ENCODE measurements around the gene TSPAN10. TPM values are rescaled to one million over a fixed set of nuclear protein-coding genes. Genes with fewer than 3 reads are reported as not detected.

Gene TSPAN10
- total RNA-seq, 2 donors from 2014 or later = 1.3 to 1.8 TPM

- no peak overlapping the region for H3K4me3 Mint-ChIP-seq
- Histone ChIP-seq H3K9ac (ENCODE audit: extremely low read depth, low read length, poor library complexity, severe bottlenecking) (no peak overlapping the region), H3K36me3 (ENCODE audit: control insufficient read depth, insufficient read depth, low read length) (peaks cover 62% of the 10 kb centered on the region), H3K9me3 (ENCODE audit: control insufficient read depth, low read length) (no peaks in the 10 kb centered on the region), H3K27me3 (ENCODE audit: control insufficient read depth, insufficient read depth, low read length, poor library complexity, severe bottlenecking) (no peaks in the 10 kb centered on the region), H3K27ac (ENCODE audit: low read depth, low read length) (no peak overlapping the region), H3K4me1 (ENCODE audit: control insufficient read depth, insufficient read depth, low read length) (no peaks in the 10 kb centered on the region), H3K4me3 (ENCODE audit: low read length) (no peak overlapping the region)
- 97% methylated on average over 32 to 40 of the region's 40 CpGs for WGBS, 2 experiments (ENCODE audit: insufficient coverage in 1 of 2, insufficient read length in 1 of 2)
- no peaks in the 10 kb centered on the region for H3K27me3 Mint-ChIP-seq (ENCODE audit: insufficient read depth)
- no peak overlapping the region for H3K27ac Mint-ChIP-seq
- DNase-seq = no peak
- peaks cover 54% of the 10 kb centered on the region for H3K36me3 Mint-ChIP-seq (ENCODE audit: low read depth)
- no peak for TF ChIP-seq CTCF (conservative IDR thresholded peaks at IDR 0.05)
- H3K9me3 Mint-ChIP-seq = no peaks in the 10 kb centered on the region
- no peaks in the 10 kb centered on the region for H3K4me1 Mint-ChIP-seq
Measured at GRCh38 chr17:81696218-81696941, 59.4 kb downstream of the TSPAN10 start.

GRCh38 chr17:81697261-81698044 lies 60.5 kb downstream of the TSPAN10 start:
- H3K9me3 ChIP-seq (ENCODE audit: control insufficient read depth, low read length) = no peaks in the 10 kb centered on the region
- Mint-ChIP-seq H3K27ac (peak overlapping the region; percentile 54), H3K36me3 (ENCODE audit: low read depth) (peaks cover 51% of the 10 kb centered on the region), H3K27me3 (ENCODE audit: insufficient read depth) (no peaks in the 10 kb centered on the region), H3K4me3 (no peak overlapping the region), H3K9me3 (no peaks in the 10 kb centered on the region), H3K4me1 (peaks cover 7% of the 10 kb centered on the region)
- DNase-seq = no peak
- H3K9ac ChIP-seq (ENCODE audit: extremely low read depth, low read length, poor library complexity, severe bottlenecking) = no peak overlapping the region
- no peaks in the 10 kb centered on the region for H3K27me3 ChIP-seq (ENCODE audit: control insufficient read depth, insufficient read depth, low read length, poor library complexity, severe bottlenecking)
- no peaks in the 10 kb centered on the region for H3K4me1 ChIP-seq (ENCODE audit: control insufficient read depth, insufficient read depth, low read length)
- H3K27ac ChIP-seq (ENCODE audit: low read depth, low read length) = no peak overlapping the region
- no peak for TF ChIP-seq CTCF (conservative IDR thresholded peaks at IDR 0.05)
- 93 to 95% methylated on average over 22 to 25 of the region's 25 CpGs for WGBS, 2 experiments (ENCODE audit: insufficient coverage in 1 of 2, insufficient read length in 1 of 2)
- no peak overlapping the region for H3K4me3 ChIP-seq (ENCODE audit: low read length)
- H3K36me3 ChIP-seq (ENCODE audit: control insufficient read depth, insufficient read depth, low read length) = peaks cover 59% of the 10 kb centered on the region

Small RNA genes lying within 50 kb of the gene (microRNA-seq; reads per million reads assigned to microRNA genes)
- not detected for gene MIR6786 (ENCODE audit: borderline microRNAs expressed)

Other genes with a start within 250 kb of the TSPAN10 start
- gene BAHCC1, start 241.7 kb upstream of the TSPAN10 start, total RNA-seq = 10 to 100 TPM; 63.9 to 78.1 TPM
- 1,000 to 10,000 TPM; 4,461 to 5,616 TPM for gene ACTG1, start 124.4 kb upstream of the TSPAN10 start, total RNA-seq
- gene FSCN2, start 108.8 kb upstream of the TSPAN10 start, total RNA-seq = 1 to 10 TPM; 1.0 to 1.8 TPM
- 10 to 100 TPM; 34.5 to 39.5 TPM for gene FAAP100, start 84.8 kb upstream of the TSPAN10 start, total RNA-seq
- 100 to 1,000 TPM; 113 to 118 TPM for gene NPLOC4, start 84 bp upstream of the TSPAN10 start, total RNA-seq
- gene PDE6G, start 19.3 kb downstream of the TSPAN10 start, total RNA-seq = 1 to 10 TPM; 3.2 to 4.3 TPM
- 10 to 100 TPM; 30.2 to 36.5 TPM for gene OXLD1, start 29.4 kb downstream of the TSPAN10 start, total RNA-seq
- 10 to 100 TPM; 35.8 to 44.2 TPM for gene CCDC137, start 29.5 kb downstream of the TSPAN10 start, total RNA-seq
- gene ARL16, start 46.6 kb downstream of the TSPAN10 start, total RNA-seq = 10 to 100 TPM; 41.2 to 47.8 TPM
- gene HGS, start 46.8 kb downstream of the TSPAN10 start, total RNA-seq = 100 to 1,000 TPM; 114 to 130 TPM
- 100 to 1,000 TPM in 1 of 2 donors, 10 to 100 TPM in 1; 99.4 to 105 TPM for gene MRPL12, start 66.2 kb downstream of the TSPAN10 start, total RNA-seq
- gene SLC25A10, start 75.1 kb downstream of the TSPAN10 start, total RNA-seq = 10 to 100 TPM; 24.8 to 37.6 TPM
- 1 to 10 TPM in 1 of 2 donors, not detected in 1; 4.0 TPM for gene GCGR, start 167.0 kb downstream of the TSPAN10 start, total RNA-seq
- 100 to 1,000 TPM; 164 to 183 TPM for gene MCRIP1, start 196.1 kb downstream of the TSPAN10 start, total RNA-seq
- gene PPP1R27, start 197.9 kb downstream of the TSPAN10 start, total RNA-seq = not detected
- 100 to 1,000 TPM; 493 to 535 TPM for gene P4HB, start 223.3 kb downstream of the TSPAN10 start, total RNA-seq
- gene ARHGDIA, start 234.1 kb downstream of the TSPAN10 start, total RNA-seq = 100 to 1,000 TPM; 240 to 254 TPM